B cell (primary cell): ENCODE measurements around the gene AMFR. TPM values are rescaled to one million over a fixed set of nuclear protein-coding genes. Genes with fewer than 3 reads are reported as not detected.

Experiments used
- ATAC-seq: fragments of 200-7000 bp; cut with Tn5 transposase; one replicate; pipeline ENCODE4 v1.10.0; 2021; ENCODE audit warnings: low read depth, mild to moderate bottlenecking, moderate number of reproducible peaks, moderate library complexity
- CTCF ChIA-PET: fragments of 350-600 bp; sonication (Branson Sonifier 250); formaldehyde crosslinking; loops from one replicate; lab custom pipeline; 2021; ENCODE audit warnings: antibody characterized with exemption, inconsistent platforms; lab: Charles Lee
- POLR2A ChIA-PET: fragments of 350-600 bp; sonication (Branson Sonifier 250); formaldehyde crosslinking; loops from one replicate; lab custom pipeline; 2021; ENCODE audit warnings: antibody characterized with exemption; lab: Charles Lee
- DNase-seq: peaks from one replicate; pipeline ENCODE4 v3.0.0; 2013
- H2AFZ ChIP-seq: 2 replicates; pipeline ENCODE4 v1.6.1; 2012; ENCODE audit warnings: mild to moderate bottlenecking, low read depth, low read length; ENCODE audit not compliant: insufficient read depth, poor library complexity, severe bottlenecking
- H3K27ac ChIP-seq, 2 donors: 1 replicate in 1 of 2; 2 replicates in 1 of 2; pipeline ENCODE4 v1.5.1; 2012 to 2013; ENCODE audit warnings: low read length in 2 of 2, mild to moderate bottlenecking in 2 of 2, moderate library complexity in 1 of 2
- H3K27me3 ChIP-seq, 4 experiments: fragments of 200-600 bp in 1 of 4; sonication (generic) in 1 of 4; replicated peaks in 1 of 4; 1 replicate in 2 of 4; 2 replicates in 2 of 4; pipeline versions ENCODE4 v1.6.1 to v1.7.0; 2013 to 2016; ENCODE audit warnings: low read length in 3 of 4, mild to moderate bottlenecking in 2 of 4, mixed read lengths in 1 of 4, moderate library complexity in 1 of 4; ENCODE audit not compliant: insufficient read depth in 4 of 4, control insufficient read depth in 3 of 4; ENCODE audit errors: control extremely low read depth in 1 of 4
- H3K36me3 ChIP-seq, 2 experiments: replicated peaks in 1 of 2; 1 replicate in 1 of 2; 2 replicates in 1 of 2; pipeline versions ENCODE4 v1.6.1 to v1.7.1; 2013; ENCODE audit warnings: low read length in 1 of 2; ENCODE audit not compliant: insufficient read depth in 2 of 2, control insufficient read depth in 1 of 2; ENCODE audit errors: control extremely low read depth in 1 of 2, extremely low read depth in 1 of 2
- H3K4me1 ChIP-seq, 2 donors: fragments of 200-600 bp in 1 of 2; sonication (generic) in 1 of 2; 1 replicate in 1 of 2; 2 replicates in 1 of 2; pipeline versions ENCODE4 v1.5.1 to v1.6.1; 2013 to 2017; ENCODE audit warnings: low read length in 2 of 2; ENCODE audit not compliant: control insufficient read depth in 2 of 2, insufficient read depth in 2 of 2
- H3K4me2 ChIP-seq: replicated peaks from 2 replicates; pipeline ENCODE3; 2012; ENCODE audit warnings: mild to moderate bottlenecking, low read depth, low read length; ENCODE audit not compliant: poor library complexity, severe bottlenecking
- H3K4me3 ChIP-seq, 5 experiments: fragments of 200-600 bp in 1 of 5; sonication (generic) in 1 of 5; 1 replicate in 3 of 5; 2 replicates in 2 of 5; pipeline versions ENCODE4 v1.5.1 to v1.7.0; 2011 to 2016; ENCODE audit warnings: low read length in 4 of 5, mild to moderate bottlenecking in 4 of 5, low read depth in 2 of 5, control low read depth in 1 of 5, moderate library complexity in 1 of 5; ENCODE audit not compliant: insufficient read depth in 1 of 5; ENCODE audit errors: control extremely low read depth in 1 of 5, extremely low read depth in 1 of 5
- H3K79me2 ChIP-seq: fragments of 200-600 bp; sonication (generic); one replicate; pipeline ENCODE4 v1.6.0; 2016; ENCODE audit warnings: low read length; ENCODE audit not compliant: control insufficient read depth, insufficient read depth
- H3K9ac ChIP-seq: fragments of 200-600 bp; sonication (generic); 2 replicates; pipeline ENCODE4 v1.6.1; 2017; ENCODE audit warnings: mild to moderate bottlenecking, low read length, moderate library complexity
- H3K9me3 ChIP-seq, 3 donors: one replicate each; pipeline versions ENCODE4 v1.6.1 to v1.7.1; 2013; ENCODE audit warnings: low read length in 2 of 3; ENCODE audit not compliant: control insufficient read depth in 2 of 3, insufficient read depth in 1 of 3; ENCODE audit errors: control extremely low read depth in 1 of 3
- H4K20me1 ChIP-seq: 2 replicates; pipeline ENCODE4 v1.6.0; 2012; ENCODE audit warnings: mild to moderate bottlenecking, low read length; ENCODE audit not compliant: insufficient read depth, control insufficient read depth, poor library complexity, severe bottlenecking
- H3K27ac Mint-ChIP-seq: one replicate; pipeline ENCODE4 v1.8.0; 2021; ENCODE audit warnings: mixed read lengths
- H3K27me3 Mint-ChIP-seq: one replicate; pipeline ENCODE4 v1.8.0; 2021; ENCODE audit warnings: mixed read lengths
- H3K4me1 Mint-ChIP-seq: one replicate; pipeline ENCODE4 v1.8.0; 2021; ENCODE audit warnings: mixed read lengths
- H3K4me3 Mint-ChIP-seq: one replicate; pipeline ENCODE4 v1.8.0; 2021; ENCODE audit warnings: mixed read lengths
- H3K9me3 Mint-ChIP-seq: one replicate; pipeline ENCODE4 v1.8.0; 2022; ENCODE audit warnings: mixed read lengths; ENCODE audit not compliant: insufficient read depth
- EZH2 ChIP-seq: IDR thresholded peaks from 2 replicates; pipeline ENCODE4 v1.6.1; 2012; ENCODE audit warnings: borderline replicate concordance, low read depth, mild to moderate bottlenecking, moderate library complexity, low read length; ENCODE audit not compliant: insufficient read depth, poor library complexity, severe bottlenecking
- WGBS: methylation state at CpG from one replicate; pipeline ENCODE4 v1.1.5; 2013; ENCODE audit warnings: missing lambda C conversion rate; ENCODE audit not compliant: insufficient coverage; 5-methylcytosine and 5-hydroxymethylcytosine counted together
- intact Hi-C: fragments of 100-400 bp; cut with micrococcal nuclease; formaldehyde crosslinking; loops from one replicate; pipeline ENCODE4 v1.10.0; 2022
- polyA plus RNA-seq: library from polyadenylated mRNA; depleted of rRNA; stranded (reverse); fragments of >200 nt; gene quantifications from 2 replicates; pipeline ENCODE4 v1.2.3, GENCODE V29; 2012
- total RNA-seq, 2 donors: library from RNA; stranded (reverse); fragments of 120-200 nt in 1 of 2; gene quantifications; 1 replicate in 1 of 2; 2 replicates in 1 of 2; pipeline versions ENCODE4 v1.2.3 to v1.2.4, GENCODE V29; 2013 to 2022
- TF ChIP-seq, protein P1 (sequence below): fragments of 200-600 bp; IDR thresholded peaks from one replicate; pipeline ENCODE4 v1.8.0; 2022; ENCODE audit warnings: antibody characterized with exemption, mild to moderate bottlenecking

Gene AMFR
- total and polyA plus RNA-seq, 2 donors (not counting 1 experiment from before 2014, with no cell fraction given): 118 to 225 TPM

DNA sequence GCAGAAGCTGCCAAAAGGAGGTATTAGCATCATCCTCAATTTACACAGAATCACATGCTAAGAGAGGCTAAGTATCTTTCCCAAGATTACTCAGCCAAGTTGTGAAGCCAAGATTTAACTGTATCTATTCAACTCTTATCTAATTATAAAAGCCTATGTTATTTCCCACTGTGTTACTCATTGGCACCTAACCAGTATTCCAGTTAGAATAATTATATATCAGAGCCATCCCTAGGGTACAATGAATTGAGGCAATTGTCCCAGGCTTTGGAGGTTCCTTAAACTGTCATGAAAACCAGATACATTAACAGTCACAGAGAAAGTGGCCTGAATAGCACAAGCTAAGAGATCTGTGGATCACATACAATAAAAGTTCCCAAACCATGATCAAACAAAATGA is 10.9 kb upstream of the AMFR start:
- ATAC-seq (no peak), DNase-seq (no peak)
- no peaks in the 10 kb centered on the region for H3K9me3 Mint-ChIP-seq
- TF ChIP-seq, protein P1, sequence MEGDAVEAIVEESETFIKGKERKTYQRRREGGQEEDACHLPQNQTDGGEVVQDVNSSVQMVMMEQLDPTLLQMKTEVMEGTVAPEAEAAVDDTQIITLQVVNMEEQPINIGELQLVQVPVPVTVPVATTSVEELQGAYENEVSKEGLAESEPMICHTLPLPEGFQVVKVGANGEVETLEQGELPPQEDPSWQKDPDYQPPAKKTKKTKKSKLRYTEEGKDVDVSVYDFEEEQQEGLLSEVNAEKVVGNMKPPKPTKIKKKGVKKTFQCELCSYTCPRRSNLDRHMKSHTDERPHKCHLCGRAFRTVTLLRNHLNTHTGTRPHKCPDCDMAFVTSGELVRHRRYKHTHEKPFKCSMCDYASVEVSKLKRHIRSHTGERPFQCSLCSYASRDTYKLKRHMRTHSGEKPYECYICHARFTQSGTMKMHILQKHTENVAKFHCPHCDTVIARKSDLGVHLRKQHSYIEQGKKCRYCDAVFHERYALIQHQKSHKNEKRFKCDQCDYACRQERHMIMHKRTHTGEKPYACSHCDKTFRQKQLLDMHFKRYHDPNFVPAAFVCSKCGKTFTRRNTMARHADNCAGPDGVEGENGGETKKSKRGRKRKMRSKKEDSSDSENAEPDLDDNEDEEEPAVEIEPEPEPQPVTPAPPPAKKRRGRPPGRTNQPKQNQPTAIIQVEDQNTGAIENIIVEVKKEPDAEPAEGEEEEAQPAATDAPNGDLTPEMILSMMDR: no peak
- no peak for TF ChIP-seq EZH2
- H3K4me2 ChIP-seq: no peak overlapping the region
- no peak overlapping the region for H3K27ac Mint-ChIP-seq
- H3K27ac ChIP-seq: no peak overlapping the region
- H3K9ac ChIP-seq: no peak overlapping the region
- no peaks in the 10 kb centered on the region for H3K27me3 Mint-ChIP-seq
- no peaks in the 10 kb centered on the region for H3K4me1 ChIP-seq
- POLR2A ChIA-PET: no interaction called here
- H3K79me2 ChIP-seq: no peaks in the 10 kb centered on the region
- no peaks in the 10 kb centered on the region for H3K4me1 Mint-ChIP-seq
- no peaks in the 10 kb centered on the region for H3K27me3 ChIP-seq
- H3K9me3 ChIP-seq: no peaks in the 10 kb centered on the region
- intact Hi-C loops: no loop called here
- peaks cover 2 to 65% of the 10 kb centered on the region in 2 experiments for H3K36me3 ChIP-seq
- CTCF ChIA-PET: no interaction called here
- H2AFZ ChIP-seq: no peak overlapping the region
- H3K4me3 Mint-ChIP-seq: no peak overlapping the region
- H4K20me1 ChIP-seq: no peaks in the 10 kb centered on the region
- H3K4me3 ChIP-seq: no peak overlapping the region

GRCh38 chr16:56428091-56428490 is 2.7 kb upstream of the AMFR start:
- H3K36me3 ChIP-seq: peaks cover 2 to 12% of the 10 kb centered on the region in 2 experiments
- H4K20me1 ChIP-seq: peaks cover 2% of the 10 kb centered on the region
- Mint-ChIP-seq H3K4me1 (peaks cover 12% of the 10 kb centered on the region), H3K4me3 (no peak overlapping the region), H3K27me3 (no peaks in the 10 kb centered on the region), H3K27ac (no peak overlapping the region), H3K9me3 (no peaks in the 10 kb centered on the region)
- H3K27me3 ChIP-seq: no peaks in the 10 kb centered on the region
- H3K79me2 ChIP-seq: peaks cover 20% of the 10 kb centered on the region
- ATAC-seq (no peak), DNase-seq (no peak)
- no peak overlapping the region for H3K4me2 ChIP-seq
- H3K4me1 ChIP-seq: peaks cover 5 to 10% of the 10 kb centered on the region in 2 donors
- ChIA-PET CTCF (no interaction called here), POLR2A (no interaction called here)
- TF ChIP-seq, protein P1: no peak
- TF ChIP-seq EZH2: no peak
- H3K9me3 ChIP-seq: no peaks in the 10 kb centered on the region
- H2AFZ ChIP-seq: no peak overlapping the region
- no CpG with 5 or more reads among the region's 1 CpG for WGBS
- H3K27ac ChIP-seq: no peak overlapping the region
- no peak overlapping the region for H3K4me3 ChIP-seq
- no peak overlapping the region for H3K9ac ChIP-seq
- intact Hi-C loops: loop anchor here (5.0 to 10.0 kb wide), 4 partner anchors 277 to 1107 kb away; partner anchors contain the start of genes CCDC102A, HERPUD1, PSME3IP1 and RSPRY1
